HG03039 (cell line): ENCODE results near the gene IGF2.
"Not testable (repeated sequence)": the region's sequence is repeated elsewhere in the genome, so short reads cannot be mapped to it uniquely, and the experiment has no call there.

Source experiments
- ATAC-seq: cut with Tn5 transposase; IDR thresholded peaks from one replicate; pipeline ENCODE4 v1.9.1; 2021; ENCODE audit warnings: mild to moderate bottlenecking, moderate library complexity; ENCODE audit not compliant: unreplicated experiment

The IGF2 gene

GRCh38 chr11:2139123-2139521 is at the start of gene IGF2:
Gene IGF2 (minus strand): TSS chr11:2139389. CDS start chr11:2135523, 3,866 bp downstream.
- no peak for ATAC-seq

DNA sequence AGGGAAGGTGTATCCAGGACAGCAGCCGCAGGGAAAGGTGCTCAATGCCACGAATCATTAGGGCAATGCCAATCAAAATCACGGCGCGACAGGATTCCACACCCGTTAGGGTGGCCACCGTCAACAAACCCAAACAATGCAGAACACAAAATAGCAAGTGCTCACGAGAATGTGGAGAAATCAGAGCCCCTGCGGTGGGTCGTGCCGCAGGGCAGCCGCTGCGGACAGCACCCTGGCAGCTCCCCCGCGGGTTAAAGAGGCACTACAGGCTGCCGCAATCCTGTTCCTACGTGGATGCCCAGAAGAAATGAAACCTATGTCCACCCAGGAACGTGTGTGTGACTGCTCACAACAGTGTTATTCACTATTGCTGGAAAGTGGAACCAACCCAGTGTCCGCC is 49.6 kb upstream of the IGF2 start:
- no peak for ATAC-seq

GRCh38 chr11:2187280-2187707 is 48.1 kb upstream of the IGF2 start:
- no peak for ATAC-seq

DNA sequence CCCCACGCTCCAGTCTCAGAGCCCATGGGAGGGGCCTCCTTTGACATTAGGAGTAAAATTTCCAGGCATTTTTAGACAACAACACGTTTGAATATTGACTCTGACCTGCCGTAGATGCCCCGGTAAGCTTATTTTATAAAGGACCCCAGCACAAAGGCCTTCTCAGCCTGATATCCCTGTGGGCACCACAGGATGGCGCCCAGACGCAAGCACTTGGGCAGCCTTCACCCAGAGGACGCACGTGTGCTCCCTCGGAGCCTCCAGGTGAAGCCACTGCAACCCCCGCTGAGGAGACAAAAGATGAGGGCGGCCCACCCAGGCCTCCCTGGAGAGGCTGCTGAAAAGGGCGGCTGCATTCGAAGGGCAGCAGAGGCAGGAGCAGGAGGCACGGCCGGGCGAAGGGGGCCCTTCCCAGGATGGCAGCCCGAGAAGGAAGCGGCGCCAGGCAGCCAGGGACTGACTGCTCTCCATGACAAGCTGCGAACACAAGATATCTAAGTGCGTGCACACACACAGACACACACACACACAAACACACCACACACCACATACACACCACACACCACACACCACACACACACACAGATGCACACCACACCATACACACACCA is 47.6 kb upstream of the IGF2 start:
- no peak for ATAC-seq

DNA sequence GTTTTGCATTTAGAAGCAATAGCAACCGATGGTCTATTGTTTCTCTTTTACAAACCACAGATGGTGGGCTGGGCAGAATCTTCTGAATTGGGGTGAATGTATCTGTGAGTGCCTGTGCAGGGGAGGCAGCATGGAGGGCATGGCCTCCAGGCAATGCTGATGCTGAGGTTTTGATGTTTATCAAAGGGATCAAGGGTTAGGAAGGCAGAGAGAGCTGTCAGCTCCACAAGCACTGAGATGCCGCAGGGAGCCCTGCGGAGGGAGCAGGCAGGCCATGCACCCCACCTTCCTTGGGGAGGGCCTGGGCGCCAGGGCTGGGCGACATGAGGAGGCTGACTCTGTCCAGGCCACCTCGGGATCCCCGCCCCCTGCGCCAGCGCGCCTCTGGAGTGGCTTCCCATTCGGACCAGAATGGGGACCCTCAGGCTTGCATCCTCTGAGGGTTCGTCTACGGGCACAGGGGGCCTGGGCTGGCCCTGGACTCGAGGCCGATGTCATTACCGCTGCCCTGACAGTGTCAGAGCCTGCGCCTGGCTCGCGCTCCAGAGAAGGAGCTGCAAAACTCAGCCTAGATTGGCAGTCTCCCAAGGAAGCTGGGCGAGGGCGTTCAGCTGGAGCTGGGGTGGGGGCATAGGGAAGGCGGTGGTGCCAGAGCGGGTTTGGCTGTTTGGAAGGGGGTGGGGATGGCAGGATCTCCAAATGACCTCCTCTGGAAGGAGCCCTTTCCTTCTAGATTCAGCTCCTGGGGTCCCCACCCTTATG is 46.3 kb upstream of the IGF2 start:
- no peak for ATAC-seq

DNA sequence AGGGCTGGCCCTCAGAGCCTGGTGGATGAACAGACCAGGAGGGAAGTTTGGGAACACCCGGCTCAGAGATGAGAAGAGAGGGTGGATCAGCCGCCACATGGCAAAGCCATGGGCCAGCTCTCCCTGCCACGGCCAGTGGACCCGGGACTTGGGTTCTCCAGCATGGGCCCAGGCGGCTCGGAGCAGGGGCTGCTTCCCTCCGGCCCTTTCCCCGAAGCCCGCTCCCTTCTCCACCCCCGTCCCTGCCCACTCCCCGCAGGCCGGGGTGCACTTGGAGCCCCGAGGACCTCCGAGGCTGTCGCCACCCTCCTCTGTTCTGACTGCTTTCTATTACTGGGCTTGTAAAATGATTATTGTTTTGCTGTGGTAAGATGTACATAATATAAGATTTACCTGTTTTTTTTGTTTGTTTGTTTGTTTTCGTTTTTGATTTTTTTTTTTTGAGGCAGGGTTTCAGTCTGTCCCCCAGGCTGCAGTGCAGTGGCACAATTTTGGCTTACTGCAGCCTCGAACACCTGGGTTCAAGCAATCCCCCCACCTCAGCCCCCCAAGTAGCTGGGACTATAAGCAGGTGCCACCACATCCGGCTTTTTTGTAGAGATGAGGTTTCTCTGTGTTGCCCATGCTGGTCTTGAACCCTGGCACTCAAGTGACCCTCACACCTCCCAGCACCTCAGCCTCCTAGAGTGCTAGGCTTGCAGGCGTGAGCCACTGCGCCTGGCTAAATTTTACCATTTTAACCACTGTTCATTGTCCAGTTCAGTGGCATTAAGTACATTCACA is 43.7 kb upstream of the IGF2 start:
- no peak for ATAC-seq

DNA sequence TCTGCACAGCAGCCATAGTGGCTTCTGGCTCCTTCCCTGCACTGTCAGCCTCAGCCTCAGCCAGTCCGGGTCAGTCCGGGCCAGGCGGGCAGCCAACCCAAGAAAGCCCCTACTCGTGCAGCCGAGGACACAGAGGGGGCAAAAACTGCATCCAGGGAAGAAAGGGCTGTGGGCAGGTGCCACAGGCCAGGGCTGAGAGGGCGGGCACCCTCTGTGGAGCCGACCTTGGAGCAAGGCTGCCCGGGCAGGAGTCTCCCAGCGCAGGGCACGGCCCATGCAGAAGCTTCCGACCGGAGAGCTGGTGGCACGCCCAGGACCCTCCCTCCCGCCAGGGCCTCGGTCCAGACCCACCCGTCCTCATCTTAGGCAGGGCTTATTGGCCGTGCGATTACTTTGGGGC is 42.9 kb upstream of the IGF2 start:
- no peak for ATAC-seq

GRCh38 chr11:2180789-2181370 is 41.7 kb upstream of the IGF2 start:
- no peak for ATAC-seq

- ATAC-seq: no peak
Observed at GRCh38 chr11:2180347-2180746, 41.2 kb upstream of the IGF2 start.

- no peak for ATAC-seq
Observed at GRCh38 chr11:2179516-2179915, 40.3 kb upstream of the IGF2 start.

DNA sequence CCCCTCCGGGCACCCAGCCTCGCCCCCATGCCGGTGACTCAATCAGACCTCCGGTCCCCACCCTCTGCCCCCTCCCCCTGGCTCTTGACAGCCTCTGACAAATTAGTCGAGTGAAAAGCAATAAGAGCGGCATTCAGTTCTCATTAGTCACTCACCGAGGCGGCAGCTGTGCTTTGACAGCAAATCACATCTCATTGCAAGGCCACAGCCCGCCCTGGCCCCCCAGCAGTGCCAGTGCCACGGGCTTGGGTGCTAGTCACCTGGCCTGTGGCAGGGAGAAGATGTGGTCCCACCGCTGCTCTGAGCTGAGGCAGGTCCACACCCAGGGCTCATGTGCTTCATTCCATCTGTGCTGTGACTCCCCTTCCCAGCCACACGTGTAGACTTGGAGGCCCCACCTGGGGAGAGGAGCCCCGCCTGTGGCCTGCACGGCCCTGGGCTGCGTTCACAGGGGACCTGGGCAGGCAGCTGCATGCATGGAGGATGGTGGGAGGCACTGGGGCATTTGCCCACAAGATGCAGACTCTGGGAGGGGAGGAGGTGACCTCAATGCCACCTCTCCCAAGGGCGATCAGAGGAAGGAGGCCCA is 39.8 kb upstream of the IGF2 start:
- no peak for ATAC-seq

GRCh38 chr11:2178055-2178773 is 39.0 kb upstream of the IGF2 start:
- not testable (repeated sequence) for ATAC-seq

GRCh38 chr11:2177076-2177475 is 37.9 kb upstream of the IGF2 start:
- no peak for ATAC-seq

GRCh38 chr11:2176389-2176900 is 37.3 kb upstream of the IGF2 start:
- no peak for ATAC-seq

GRCh38 chr11:2175659-2176058 is 36.5 kb upstream of the IGF2 start:
- ATAC-seq: no peak

- ATAC-seq: no peak
Observed at GRCh38 chr11:2174361-2174760, 35.2 kb upstream of the IGF2 start.

- no peak for ATAC-seq
Observed at GRCh38 chr11:2173761-2174160, 34.6 kb upstream of the IGF2 start.

GRCh38 chr11:2173150-2173693 is 34.0 kb upstream of the IGF2 start:
- ATAC-seq: no peak

GRCh38 chr11:2172676-2173075 is 33.5 kb upstream of the IGF2 start:
- no peak for ATAC-seq

- ATAC-seq: no peak
Observed at GRCh38 chr11:2171591-2172003, 32.4 kb upstream of the IGF2 start, which contains the start of gene TH. Gene TH (minus strand): TSS chr11:2171815. CDS start chr11:2171786, 29 bp downstream.
